ENCODE measurements around the gene ACTR3.

GRCh38 chr2:113858764-113859163 is 31.1 kb upstream of the ACTR3 start:
- TF ChIP-seq, protein P1, sequence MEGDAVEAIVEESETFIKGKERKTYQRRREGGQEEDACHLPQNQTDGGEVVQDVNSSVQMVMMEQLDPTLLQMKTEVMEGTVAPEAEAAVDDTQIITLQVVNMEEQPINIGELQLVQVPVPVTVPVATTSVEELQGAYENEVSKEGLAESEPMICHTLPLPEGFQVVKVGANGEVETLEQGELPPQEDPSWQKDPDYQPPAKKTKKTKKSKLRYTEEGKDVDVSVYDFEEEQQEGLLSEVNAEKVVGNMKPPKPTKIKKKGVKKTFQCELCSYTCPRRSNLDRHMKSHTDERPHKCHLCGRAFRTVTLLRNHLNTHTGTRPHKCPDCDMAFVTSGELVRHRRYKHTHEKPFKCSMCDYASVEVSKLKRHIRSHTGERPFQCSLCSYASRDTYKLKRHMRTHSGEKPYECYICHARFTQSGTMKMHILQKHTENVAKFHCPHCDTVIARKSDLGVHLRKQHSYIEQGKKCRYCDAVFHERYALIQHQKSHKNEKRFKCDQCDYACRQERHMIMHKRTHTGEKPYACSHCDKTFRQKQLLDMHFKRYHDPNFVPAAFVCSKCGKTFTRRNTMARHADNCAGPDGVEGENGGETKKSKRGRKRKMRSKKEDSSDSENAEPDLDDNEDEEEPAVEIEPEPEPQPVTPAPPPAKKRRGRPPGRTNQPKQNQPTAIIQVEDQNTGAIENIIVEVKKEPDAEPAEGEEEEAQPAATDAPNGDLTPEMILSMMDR (IDR thresholded peaks at IDR 0.05) = no peak
- no peak for TF ChIP-seq POLR2A (IDR thresholded peaks at IDR 0.05)

Data from testis (tissue), 2 donors.